SK-N-SH treated with all-trans-retinoic acid at 6 μM for 48 hours (cell line): ENCODE measurements around the gene TLNRD1.

ENCODE experiments used
- ATAC-seq: fragments of 200-7000 bp; cut with Tn5 transposase; 3 replicates; pipeline ENCODE4 v1.9.1; 2020; ENCODE audit warnings: mild to moderate bottlenecking, moderate library complexity
- ARNTL ChIP-seq: fragments of 450-650 bp; formaldehyde crosslinking; IDR thresholded peaks from 2 replicates; pipeline ENCODE4 v1.5.0; 2020; ENCODE audit warnings: low read depth, mild to moderate bottlenecking, moderate library complexity, borderline replicate concordance
- BACH2 ChIP-seq: fragments of 250-450 bp; sonication (Bioruptor Pico); IDR thresholded peaks from 2 replicates; pipeline ENCODE4 v1.9.0; 2021; ENCODE audit warnings: mild to moderate bottlenecking, borderline replicate concordance
- CREB5 ChIP-seq: fragments of 250-450 bp; sonication (Bioruptor Pico); IDR thresholded peaks from 2 replicates; pipeline ENCODE4 v1.5.1; 2020; ENCODE audit warnings: low read depth, mild to moderate bottlenecking, moderate library complexity
- CSDC2 ChIP-seq: fragments of 250-450 bp; sonication (Bioruptor Pico); IDR thresholded peaks from 2 replicates; pipeline ENCODE4 v1.5.0; 2020; ENCODE audit warnings: mild to moderate bottlenecking, moderate library complexity
- CSRNP3 ChIP-seq: fragments of 250-450 bp; sonication (Bioruptor Pico); IDR thresholded peaks from 2 replicates; pipeline ENCODE4 v1.5.1; 2021; ENCODE audit warnings: mild to moderate bottlenecking, moderate library complexity
- ESRRG ChIP-seq: fragments of 250-450 bp; sonication (Bioruptor Pico); IDR thresholded peaks from 2 replicates; pipeline ENCODE4 v1.6.1; 2021; ENCODE audit warnings: mild to moderate bottlenecking
- GLIS3 ChIP-seq: fragments of 250-450 bp; sonication (Bioruptor Pico); IDR thresholded peaks from 2 replicates; pipeline ENCODE4 v1.5.0; 2020; ENCODE audit warnings: mild to moderate bottlenecking, moderate library complexity
- ISL1 ChIP-seq: fragments of 250-450 bp; sonication (Bioruptor Pico); IDR thresholded peaks from 2 replicates; pipeline ENCODE4 v2.1.2; 2022; ENCODE audit warnings: mild to moderate bottlenecking, moderate library complexity
- OSR1 ChIP-seq: fragments of 250-450 bp; sonication (Bioruptor Pico); IDR thresholded peaks from 2 replicates; pipeline ENCODE4 v1.8.0; 2022; ENCODE audit warnings: moderate library complexity, mild to moderate bottlenecking, inconsistent platforms
- PATZ1 ChIP-seq: fragments of 250-450 bp; sonication (Bioruptor Pico); IDR thresholded peaks from 2 replicates; pipeline ENCODE4 v1.8.0; 2020; ENCODE audit warnings: mild to moderate bottlenecking, moderate library complexity, borderline replicate concordance
- PPARA ChIP-seq: fragments of 250-450 bp; sonication (Bioruptor Pico); IDR thresholded peaks from 2 replicates; pipeline ENCODE4 v1.5.0; 2020; ENCODE audit warnings: mild to moderate bottlenecking, borderline replicate concordance
- RARB ChIP-seq: fragments of 250-450 bp; sonication (Bioruptor Pico); IDR thresholded peaks from 2 replicates; pipeline ENCODE4 v1.8.0; 2021; ENCODE audit warnings: mild to moderate bottlenecking, moderate library complexity
- SNAI2 ChIP-seq: fragments of 250-450 bp; sonication (Bioruptor Pico); IDR thresholded peaks from 2 replicates; pipeline ENCODE4 v1.5.0; 2020; ENCODE audit warnings: mild to moderate bottlenecking, moderate library complexity
- TCF4 ChIP-seq: fragments of 250-450 bp; sonication (Bioruptor Pico); IDR thresholded peaks from 2 replicates; pipeline ENCODE4 v1.8.0; 2021; ENCODE audit warnings: mild to moderate bottlenecking, moderate library complexity, borderline replicate concordance
- TOX ChIP-seq: fragments of 250-450 bp; sonication (Bioruptor Pico); IDR thresholded peaks from 2 replicates; pipeline ENCODE4 v1.8.0; 2021; ENCODE audit warnings: mild to moderate bottlenecking, moderate library complexity, borderline replicate concordance
- ZC3H10 ChIP-seq: fragments of 250-450 bp; sonication (Bioruptor Pico); IDR thresholded peaks from 2 replicates; pipeline ENCODE4 v1.5.1; 2021; ENCODE audit warnings: mild to moderate bottlenecking, moderate library complexity
- ZFP3 ChIP-seq: fragments of 250-450 bp; sonication (Bioruptor Pico); IDR thresholded peaks from 2 replicates; pipeline ENCODE4 v1.5.0; 2020; ENCODE audit warnings: mild to moderate bottlenecking, moderate library complexity
- ZFP30 ChIP-seq: fragments of 450-650 bp; formaldehyde crosslinking; IDR thresholded peaks from 2 replicates; pipeline ENCODE4 v1.5.0; 2022; ENCODE audit warnings: mild to moderate bottlenecking, moderate library complexity
- ZNF565 ChIP-seq: fragments of 450-650 bp; formaldehyde crosslinking; conservative IDR thresholded peaks from 2 replicates; pipeline ENCODE4 v1.5.0; 2020; ENCODE audit warnings: low read depth, mild to moderate bottlenecking, moderate library complexity
- ZNF70 ChIP-seq: fragments of 450-650 bp; formaldehyde crosslinking; IDR thresholded peaks from 2 replicates; pipeline ENCODE4 v1.5.0; 2020; ENCODE audit warnings: mild to moderate bottlenecking, moderate library complexity
- ZNF8 ChIP-seq: fragments of 450-650 bp; formaldehyde crosslinking; IDR thresholded peaks from 2 replicates; pipeline ENCODE4 v1.5.0; 2020; ENCODE audit warnings: mild to moderate bottlenecking, moderate library complexity

TLNRD1 gene

GRCh38 chr15:81011593-81011992, 10.9 kb downstream of the TLNRD1 start:
- no peak for ATAC-seq
- TF ChIP-seq BACH2 (CRISPR knock-in tag) (no peak), TCF4 (CRISPR knock-in tag) (no peak), ZNF70 (no peak), ISL1 (CRISPR knock-in tag) (no peak), TOX (CRISPR knock-in tag) (no peak), ARNTL (CRISPR knock-in tag) (no peak)
- TF ChIP-seq, all 23 proteins: peak for 0

GRCh38 chr15:81012588-81012987, 11.9 kb downstream of the TLNRD1 start:
- ATAC-seq = no peak

GRCh38 chr15:81013396-81013929, 12.7 kb downstream of the TLNRD1 start:
- no peak for TF ChIP-seq ZNF565 (CRISPR knock-in tag)
- TF ChIP-seq ISL1 (CRISPR knock-in tag) = no peak
- TF ChIP-seq CREB5 (CRISPR knock-in tag) = no peak
- no peak for TF ChIP-seq TOX (CRISPR knock-in tag)
- no peak for TF ChIP-seq CSRNP3 (CRISPR knock-in tag)
- TF ChIP-seq ZFP30 = no peak
- no peak for TF ChIP-seq ZFP3 (CRISPR knock-in tag)
- no peak for TF ChIP-seq SNAI2 (CRISPR knock-in tag)
- no peak for TF ChIP-seq ZNF8 (CRISPR knock-in tag)
- TF ChIP-seq ARNTL (CRISPR knock-in tag) = no peak
- TF ChIP-seq CSDC2 = no peak
- TF ChIP-seq GLIS3 (CRISPR knock-in tag) = no peak
- no peak for TF ChIP-seq ZC3H10 (CRISPR knock-in tag)
- no peak for TF ChIP-seq BACH2 (CRISPR knock-in tag)
- no peak for TF ChIP-seq PPARA
- TF ChIP-seq ZNF70 = no peak
- no peak for TF ChIP-seq TCF4 (CRISPR knock-in tag)
- TF ChIP-seq PATZ1 (CRISPR knock-in tag) = no peak
- no peak for TF ChIP-seq OSR1 (CRISPR knock-in tag)
- TF ChIP-seq RARB = no peak
- no peak for ATAC-seq

More at GRCh38 chr15:81012588-81012987, 11.9 kb downstream of the TLNRD1 start:
- TF ChIP-seq ZC3H10 (CRISPR knock-in tag) = no peak
- no peak for TF ChIP-seq CSRNP3 (CRISPR knock-in tag)
- TF ChIP-seq RARB = no peak
- TF ChIP-seq ISL1 (CRISPR knock-in tag) = no peak
- no peak for TF ChIP-seq ZNF565 (CRISPR knock-in tag)
- no peak for TF ChIP-seq BACH2 (CRISPR knock-in tag)
- no peak for TF ChIP-seq TOX (CRISPR knock-in tag)
- TF ChIP-seq ARNTL (CRISPR knock-in tag) = no peak
- no peak for TF ChIP-seq ZFP30
- no peak for TF ChIP-seq PATZ1 (CRISPR knock-in tag)
- TF ChIP-seq ZNF70 = no peak
- TF ChIP-seq ESRRG (CRISPR knock-in tag) = no peak
